Loucy (cell line): ENCODE data around the gene DNAJC2.

Experiments
- H2AFZ ChIP-seq: fragments of 200-600 bp; sonication (generic); 2 replicates; pipeline ENCODE4 v1.6.0; 2016; ENCODE audit warnings: antibody characterized with exemption, mild to moderate bottlenecking, low read length, moderate library complexity
- H3F3A ChIP-seq: fragments of 200-600 bp; 2 replicates; pipeline ENCODE4 v1.6.0; 2016; ENCODE audit warnings: antibody characterized with exemption, low read depth, mild to moderate bottlenecking
- H3K27me3 ChIP-seq: fragments of 200-600 bp; sonication (generic); 2 replicates; pipeline ENCODE4 v1.6.1; 2014; ENCODE audit warnings: low read length, mild to moderate bottlenecking; ENCODE audit not compliant: insufficient read depth, poor library complexity, severe bottlenecking
- H3K36me3 ChIP-seq: fragments of 200-600 bp; sonication (generic); 2 replicates; pipeline ENCODE4 v1.6.1; 2016; ENCODE audit warnings: low read length; ENCODE audit not compliant: insufficient read depth
- H3K4me1 ChIP-seq: fragments of 200-600 bp; sonication (generic); 2 replicates; pipeline ENCODE4 v1.5.1; 2014; ENCODE audit warnings: low read length, mild to moderate bottlenecking; ENCODE audit not compliant: insufficient read depth, poor library complexity, severe bottlenecking
- H3K4me2 ChIP-seq: fragments of 200-600 bp; sonication (generic); 2 replicates; pipeline ENCODE4 v1.6.0; 2014; ENCODE audit warnings: antibody characterized with exemption, low read length, low read depth, mild to moderate bottlenecking; ENCODE audit not compliant: poor library complexity, severe bottlenecking
- H3K4me3 ChIP-seq: fragments of 200-600 bp; sonication (generic); 2 replicates; pipeline ENCODE4 v1.5.1; 2014; ENCODE audit warnings: low read length, mild to moderate bottlenecking, mixed read lengths; ENCODE audit not compliant: poor library complexity, severe bottlenecking
- H3K79me2 ChIP-seq: fragments of 200-600 bp; sonication (generic); 2 replicates; pipeline ENCODE4 v1.6.1; 2014; ENCODE audit warnings: low read length; ENCODE audit not compliant: insufficient read depth
- H3K9ac ChIP-seq: fragments of 200-600 bp; sonication (generic); 2 replicates; pipeline ENCODE4 v1.6.0; 2014; ENCODE audit warnings: mild to moderate bottlenecking, low read depth, low read length, moderate library complexity; ENCODE audit not compliant: poor library complexity, severe bottlenecking
- H3K9me2 ChIP-seq: fragments of 200-600 bp; sonication (generic); replicated peaks from 2 replicates; pipeline ENCODE4 v1.6.1; 2016; ENCODE audit warnings: low read depth, low read length, mixed read lengths
- H3K9me3 ChIP-seq: fragments of 200-600 bp; sonication (generic); 2 replicates; pipeline ENCODE4 v1.6.1; 2014; ENCODE audit warnings: mild to moderate bottlenecking, antibody characterized with exemption, low read length, low read depth; ENCODE audit not compliant: insufficient read depth
- H4K20me1 ChIP-seq: fragments of 200-600 bp; sonication (generic); 2 replicates; pipeline ENCODE4 v1.6.0; 2014; ENCODE audit warnings: antibody characterized with exemption, low read length, mild to moderate bottlenecking; ENCODE audit not compliant: insufficient read depth, poor library complexity, severe bottlenecking
- CTCF ChIP-seq: fragments of 200-600 bp; sonication (generic); conservative IDR thresholded peaks from 2 replicates; pipeline ENCODE4 v1.5.1; 2014; ENCODE audit warnings: mild to moderate bottlenecking, antibody characterized with exemption, low read length
- EZH2phosphoT487 ChIP-seq: fragments of 200-600 bp; IDR thresholded peaks from 2 replicates; pipeline ENCODE4 v1.6.1; 2018; ENCODE audit warnings: antibody characterized with exemption, mild to moderate bottlenecking, moderate library complexity, borderline replicate concordance

The DNAJC2 gene

GRCh38 chr7:103389263-103389662 is 44.7 kb upstream of the DNAJC2 start:
- no peaks in the 10 kb centered on the region for H3K79me2 ChIP-seq
- H3K9me3 ChIP-seq = no peaks in the 10 kb centered on the region
- H4K20me1 ChIP-seq = no peaks in the 10 kb centered on the region
- no peak overlapping the region for H3K4me3 ChIP-seq
- TF ChIP-seq EZH2phosphoT487 (no peak), CTCF (no peak)
- no peaks in the 10 kb centered on the region for H3F3A ChIP-seq
- no peak overlapping the region for H3K9ac ChIP-seq
- no peak overlapping the region for H3K4me2 ChIP-seq
- H3K36me3 ChIP-seq = no peaks in the 10 kb centered on the region
- no peak overlapping the region for H2AFZ ChIP-seq
- H3K27me3 ChIP-seq = no peaks in the 10 kb centered on the region
- H3K9me2 ChIP-seq = no peaks in the 10 kb centered on the region
- no peaks in the 10 kb centered on the region for H3K4me1 ChIP-seq

GRCh38 chr7:103388469-103389140 is 44.0 kb upstream of the DNAJC2 start:
- no peaks in the 10 kb centered on the region for H4K20me1 ChIP-seq
- no peaks in the 10 kb centered on the region for H3K36me3 ChIP-seq
- no peaks in the 10 kb centered on the region for H3K9me2 ChIP-seq
- H3K4me2 ChIP-seq = no peak overlapping the region
- H3F3A ChIP-seq = no peaks in the 10 kb centered on the region
- H3K9me3 ChIP-seq = no peaks in the 10 kb centered on the region
- H3K4me1 ChIP-seq = no peaks in the 10 kb centered on the region
- H2AFZ ChIP-seq = no peak overlapping the region
- no peak overlapping the region for H3K4me3 ChIP-seq
- TF ChIP-seq CTCF (no peak), EZH2phosphoT487 (no peak)
- no peaks in the 10 kb centered on the region for H3K79me2 ChIP-seq
- H3K9ac ChIP-seq = no peak overlapping the region
- H3K27me3 ChIP-seq = no peaks in the 10 kb centered on the region

GRCh38 chr7:103387242-103387641 is 42.7 kb upstream of the DNAJC2 start:
- H3K36me3 ChIP-seq = no peaks in the 10 kb centered on the region
- no peaks in the 10 kb centered on the region for H3K27me3 ChIP-seq
- H3K9ac ChIP-seq = no peak overlapping the region
- H3K4me2 ChIP-seq = no peak overlapping the region
- H3K9me2 ChIP-seq = no peaks in the 10 kb centered on the region
- TF ChIP-seq CTCF = no peak
- TF ChIP-seq EZH2phosphoT487 = no peak
- H3K4me3 ChIP-seq = no peak overlapping the region
- no peaks in the 10 kb centered on the region for H3K9me3 ChIP-seq
- H3F3A ChIP-seq = no peaks in the 10 kb centered on the region
- H4K20me1 ChIP-seq = no peaks in the 10 kb centered on the region
- H3K4me1 ChIP-seq = no peaks in the 10 kb centered on the region
- no peaks in the 10 kb centered on the region for H3K79me2 ChIP-seq
- no peak overlapping the region for H2AFZ ChIP-seq
